Pulmonary artery endothelial cell (primary cell): Measurements from ENCODE around the gene CAPSL. TPM values are rescaled to one million over a fixed set of nuclear protein-coding genes. Genes with fewer than 3 reads are reported as not detected.
"Not testable (repeated sequence)": the region's sequence is repeated elsewhere in the genome, so short reads cannot be mapped to it uniquely, and the experiment has no call there.

Source experiments
- DNase-seq: peaks from one replicate; pipeline ENCODE4 v3.0.0-alpha.2; 2011; ENCODE audit warnings: low read depth, low spot score
- total RNA-seq: library from RNA; depleted of rRNA; stranded (reverse); fragments of >200 nt; gene quantifications from 2 replicates; pipeline ENCODE4 v1.2.3, GENCODE V29; 2014

The CAPSL gene
- not detected in 2 replicates for total RNA-seq

DNA sequence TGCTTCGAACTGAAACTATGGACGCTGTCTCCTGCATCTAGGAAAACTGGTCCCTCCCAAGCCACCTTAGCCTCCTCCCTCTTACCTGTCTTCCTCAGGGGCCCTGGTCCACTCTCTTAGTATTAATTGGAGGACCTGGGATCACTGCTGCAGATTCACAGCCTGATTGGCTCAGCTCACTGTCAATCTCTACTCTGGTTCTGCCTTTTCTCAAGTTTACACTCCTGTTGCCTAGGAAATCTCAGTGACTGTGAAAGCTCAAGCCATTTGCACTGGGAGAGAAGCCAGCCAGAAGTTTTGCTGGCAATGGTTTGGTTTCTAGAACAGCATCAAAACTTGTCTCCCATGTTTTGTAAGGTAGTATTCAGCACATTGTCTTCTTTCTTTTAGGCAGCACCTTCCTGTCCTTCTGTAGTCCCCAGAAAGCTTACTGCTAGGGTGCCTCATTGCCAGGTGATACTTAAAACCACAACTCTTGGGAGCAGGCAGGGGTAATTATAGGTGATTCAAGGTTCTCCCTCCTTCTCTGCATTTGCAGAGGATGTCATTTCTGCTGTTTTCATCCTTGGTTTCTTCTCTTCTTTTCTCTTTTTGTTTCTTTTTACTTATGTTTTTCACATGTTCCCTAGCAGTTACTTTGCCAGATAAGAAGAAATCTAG, at the start of gene CAPSL:
Gene CAPSL (minus strand): TSS at position 55 of the 660 bp plus-strand sequence. CDS start 17,502 bp downstream, outside the sequence.
- DNase-seq: no peak

DNA sequence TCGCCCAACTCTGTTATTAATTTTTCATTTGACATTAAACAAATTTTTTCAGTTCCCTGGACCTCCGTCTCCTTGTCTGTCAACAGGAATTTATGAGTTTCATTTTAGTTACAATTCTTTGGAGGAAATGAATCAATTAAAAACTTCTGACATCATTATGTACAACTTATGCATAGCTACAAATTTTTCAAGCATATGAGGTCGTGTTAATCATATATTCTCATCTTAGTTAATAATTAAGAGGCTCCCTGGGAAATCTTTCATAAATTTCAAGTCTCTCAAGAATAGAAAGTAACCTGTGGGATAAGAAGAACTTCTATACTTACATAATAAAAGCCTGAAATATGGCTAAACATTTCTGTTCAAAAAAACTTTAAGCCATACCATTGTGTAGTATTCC, 49.4 kb upstream of the CAPSL start:
- DNase-seq: no peak

DNA sequence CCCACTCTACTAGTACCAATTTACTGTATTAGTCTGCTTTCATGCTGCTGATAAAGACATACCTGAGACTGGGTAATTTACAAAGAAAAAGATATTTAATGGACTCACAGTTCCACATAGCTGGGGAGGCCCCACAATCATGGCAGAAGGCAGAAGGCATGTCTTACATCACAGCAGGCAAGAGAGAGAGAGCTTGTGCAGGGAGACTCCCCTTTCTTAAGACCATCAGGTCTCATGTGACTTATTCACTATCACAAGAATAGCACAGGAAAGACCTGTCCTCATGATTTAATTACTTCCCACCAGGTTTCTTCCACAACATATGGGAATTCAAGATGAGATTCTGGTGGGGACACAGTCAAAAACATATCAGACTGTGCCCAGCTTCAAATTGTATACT, 41.3 kb upstream of the CAPSL start:
- DNase-seq: no peak

DNA sequence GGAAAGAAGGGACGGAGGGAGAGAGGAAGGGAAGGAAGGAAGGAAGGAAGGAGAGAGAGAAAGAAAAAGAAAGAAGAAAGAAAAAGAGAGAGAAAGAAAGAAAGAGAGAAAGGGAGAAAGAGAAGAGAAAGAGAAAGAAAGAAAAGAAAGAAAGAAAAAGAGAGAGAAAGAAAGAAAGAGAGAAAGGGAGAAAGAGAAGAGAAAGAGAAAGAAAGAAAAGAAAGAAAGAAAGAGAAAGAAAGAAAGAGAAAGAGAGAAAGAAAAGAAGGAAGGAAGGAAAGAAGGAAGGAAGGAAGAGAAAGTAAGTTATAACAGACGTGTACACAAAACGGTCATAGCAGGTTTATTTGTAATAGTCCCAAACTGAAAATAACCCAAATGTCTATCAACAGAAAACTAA, 38.4 kb upstream of the CAPSL start:
- not testable (repeated sequence) for DNase-seq

DNA sequence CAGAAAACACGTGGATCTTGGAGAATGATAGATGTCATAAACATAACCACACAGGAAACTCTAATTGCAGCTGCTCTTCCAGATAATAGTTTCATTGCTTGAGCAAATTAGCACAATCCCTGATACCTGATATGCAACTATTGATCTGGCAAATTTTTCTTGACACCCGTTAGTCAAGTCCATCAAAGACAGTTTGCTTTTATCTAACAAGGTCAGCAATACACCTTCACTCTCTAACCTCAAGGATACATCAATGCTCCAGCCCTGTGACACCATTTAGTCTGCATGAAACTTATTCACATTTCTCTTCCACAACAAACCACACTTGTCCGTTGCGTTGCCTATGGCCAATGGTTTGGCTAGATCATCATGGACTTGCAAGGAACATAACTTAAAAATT, 36.1 kb upstream of the CAPSL start:
- DNase-seq: no peak

DNA sequence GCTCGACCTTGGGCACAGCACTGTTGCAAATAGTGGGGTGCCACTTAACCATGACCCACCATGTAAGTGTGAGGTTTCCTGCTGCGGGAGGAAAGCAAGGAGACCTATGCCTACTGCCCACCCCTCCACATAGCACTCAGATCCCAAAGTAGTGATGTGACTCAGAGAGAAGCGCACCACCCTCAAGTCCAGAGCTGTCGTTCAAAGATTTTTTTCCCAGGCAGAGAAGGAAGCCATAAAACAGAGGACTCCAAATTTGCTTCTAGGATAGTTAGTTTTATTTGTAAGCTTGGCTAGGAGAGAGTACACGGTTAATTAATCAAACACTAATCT, 33.4 kb upstream of the CAPSL start:
- DNase-seq: no peak

DNA sequence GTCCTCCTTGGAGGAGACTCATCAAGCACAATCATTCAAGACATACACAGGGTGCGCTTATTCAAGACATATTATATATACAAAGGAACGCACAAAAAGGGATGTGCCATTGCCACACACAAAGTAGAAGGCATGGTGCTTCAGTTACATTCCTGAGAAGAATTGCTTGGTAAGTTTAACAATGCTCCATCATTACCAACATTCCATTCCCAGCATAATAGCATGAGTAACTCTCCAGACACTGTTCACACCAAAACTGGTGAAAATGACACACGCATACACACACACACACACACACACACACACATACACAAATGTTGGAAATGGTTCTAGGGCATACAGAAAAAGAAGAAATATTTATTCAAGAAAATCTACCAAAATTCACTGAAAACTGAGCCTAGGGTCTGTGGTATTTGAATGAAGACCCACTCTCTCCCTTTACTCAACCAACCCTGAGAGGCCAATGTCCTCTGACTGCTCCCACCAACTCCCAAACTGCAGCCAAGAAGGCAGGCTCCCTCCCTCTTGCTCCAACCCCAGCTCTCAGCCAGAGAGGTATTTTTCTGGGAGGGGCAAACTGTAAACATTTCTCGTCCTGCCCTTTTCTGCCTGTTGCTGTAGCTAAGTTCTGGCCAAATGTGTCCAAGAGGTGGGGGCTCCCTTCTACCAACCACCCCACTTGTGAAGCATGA, 32.9 kb upstream of the CAPSL start:
- no peak for DNase-seq

DNA sequence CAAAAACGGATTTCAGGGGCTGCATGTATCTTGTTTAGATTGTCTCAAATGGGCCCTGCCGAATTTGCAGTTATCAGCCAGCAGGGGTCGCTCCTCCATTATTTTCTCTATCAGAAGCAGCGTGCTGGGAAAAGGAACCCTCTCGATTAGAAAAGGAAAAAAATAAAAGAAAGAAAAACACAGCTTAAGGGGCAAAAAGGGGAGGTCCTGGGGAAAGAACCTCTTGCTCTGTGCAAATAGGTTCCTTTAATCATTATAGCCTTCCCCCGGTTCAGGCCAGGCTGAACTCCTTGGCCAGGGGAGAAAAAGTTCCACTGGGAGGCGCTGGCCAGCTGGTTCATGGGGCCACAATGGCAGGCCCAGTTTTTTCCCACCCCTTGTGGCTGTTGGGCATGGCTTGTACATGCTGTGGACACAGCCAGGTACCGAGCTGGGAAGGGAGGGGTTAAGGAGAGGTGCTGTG, 25.0 kb upstream of the CAPSL start:
- DNase-seq: no peak

DNA sequence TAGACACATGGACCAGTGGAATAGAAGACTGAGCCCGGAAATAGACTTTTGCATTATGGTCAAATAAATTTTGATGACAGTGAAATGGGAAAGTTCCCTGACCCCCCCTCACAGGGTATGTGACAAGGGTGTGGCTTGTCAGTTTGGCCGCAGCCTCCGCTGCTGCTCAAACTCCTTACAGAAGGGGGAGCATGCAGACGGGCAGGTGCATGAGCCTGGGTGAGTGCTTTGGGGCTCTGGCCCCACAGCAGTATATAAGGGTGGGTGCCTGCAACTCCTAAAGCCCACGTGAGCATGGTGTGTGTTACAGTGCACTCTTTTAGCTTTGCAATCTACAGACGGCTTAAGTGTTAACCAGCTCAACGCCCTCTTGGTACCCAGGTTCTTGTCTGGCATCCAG, 21.9 kb upstream of the CAPSL start:
- DNase-seq: no peak

DNA sequence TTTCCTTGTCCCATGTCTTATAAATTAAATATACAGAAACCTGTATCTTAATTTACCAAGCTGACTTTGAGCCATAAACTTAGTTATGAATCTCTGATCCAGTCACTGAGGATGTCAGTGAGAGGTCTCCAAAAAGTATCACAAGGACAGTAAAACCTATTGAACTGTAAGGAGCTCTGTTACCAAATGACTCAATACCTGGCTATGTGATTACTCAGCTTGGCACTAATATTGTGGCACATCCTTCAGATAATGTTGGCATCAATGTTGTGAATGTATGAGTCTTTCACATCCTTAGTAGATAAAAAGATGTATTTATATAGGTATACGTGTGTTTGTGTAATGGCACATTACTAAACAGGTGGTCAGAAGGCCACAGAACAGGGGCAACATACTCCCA, 18.0 kb upstream of the CAPSL start:
- DNase-seq: no peak

DNA sequence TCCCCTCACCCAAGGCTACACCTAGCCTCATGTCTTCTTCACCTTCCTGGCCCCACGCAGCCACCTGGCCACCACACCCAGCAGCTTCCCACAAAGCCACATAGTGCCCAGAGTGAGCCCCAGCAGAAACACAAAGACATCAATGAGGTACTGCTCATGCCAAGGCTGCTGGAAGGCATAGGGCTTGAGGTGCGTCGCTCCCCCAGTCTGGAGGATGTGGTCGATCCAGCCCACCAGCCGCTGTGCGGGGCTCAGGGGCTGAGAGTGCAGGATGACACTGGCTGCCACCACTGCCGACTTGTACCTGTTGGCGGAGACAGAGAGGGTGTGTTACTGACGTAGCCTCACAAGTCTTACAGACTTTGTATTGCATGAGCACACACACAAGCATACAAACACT, 15.8 kb upstream of the CAPSL start:
- no peak for DNase-seq

DNA sequence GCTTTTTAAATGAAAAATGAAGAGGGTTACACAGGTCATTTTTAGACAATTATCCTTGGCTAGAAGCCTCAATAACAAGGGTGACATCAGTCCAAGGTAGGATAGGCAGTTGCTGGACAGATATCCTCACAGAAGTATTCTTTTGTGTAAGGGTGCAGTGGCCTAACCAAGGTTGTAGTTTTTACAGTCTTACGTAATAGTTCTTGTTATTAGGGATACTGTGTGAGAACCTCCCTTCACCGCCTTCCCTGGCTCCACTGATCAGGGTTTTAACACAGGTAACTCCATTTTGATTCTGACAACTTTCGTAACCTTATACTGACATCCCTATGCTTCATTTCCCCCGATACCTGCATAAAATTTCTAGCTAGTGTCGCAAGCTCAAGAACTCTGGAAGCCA, 8.7 kb upstream of the CAPSL start:
- no peak for DNase-seq

DNA sequence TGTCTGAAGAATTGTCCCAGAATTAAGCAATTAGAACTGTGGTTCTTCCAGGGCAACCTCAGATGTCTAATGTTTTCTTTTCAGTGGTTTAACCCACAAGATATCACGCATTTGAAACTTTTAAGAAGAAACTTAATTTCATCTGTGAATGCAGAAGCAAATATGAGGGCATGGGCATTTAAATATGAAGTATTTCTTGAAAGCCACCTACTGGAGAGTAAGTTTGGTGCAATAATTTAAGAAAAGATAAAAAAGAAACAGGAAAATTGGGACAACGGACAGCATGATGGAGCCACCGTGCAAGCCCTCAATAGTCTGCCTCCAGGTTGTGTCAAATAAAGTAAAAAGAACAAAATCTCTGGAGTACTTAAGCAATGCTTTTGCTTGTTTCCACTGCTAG, 1.2 kb upstream of the CAPSL start:
- DNase-seq: no peak

DNA sequence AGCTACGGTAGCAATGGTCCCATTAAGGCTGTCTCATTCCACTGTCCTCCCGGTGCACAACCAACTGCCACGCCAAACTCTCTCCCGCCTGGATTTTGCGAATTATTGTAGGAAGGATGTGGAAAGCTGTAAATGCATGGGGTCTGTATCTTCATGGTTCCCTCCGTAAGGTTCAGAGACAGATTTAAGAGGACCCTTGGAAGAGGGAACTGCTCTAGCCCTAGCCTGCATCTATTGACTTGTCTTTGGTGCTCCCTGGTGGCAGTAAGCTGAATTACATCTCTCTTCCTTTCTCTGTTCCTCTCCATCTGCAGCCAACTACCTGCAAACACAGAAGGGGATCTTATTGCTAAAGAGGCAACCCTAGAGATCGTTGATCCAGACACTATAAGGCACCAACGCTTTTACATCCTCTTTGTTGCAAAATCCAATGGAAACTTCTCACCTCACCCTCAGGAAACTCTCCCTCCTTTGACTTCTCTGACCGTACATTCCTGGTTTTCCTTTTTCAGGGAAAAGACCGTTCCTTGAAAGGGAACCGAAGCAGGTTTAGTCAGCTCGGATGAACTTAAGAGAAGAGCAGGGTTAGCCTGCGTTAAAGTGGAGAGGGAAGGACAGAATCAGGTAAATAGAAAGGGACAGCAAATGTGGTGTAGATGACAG, 11.9 kb downstream of the CAPSL start:
- no peak for DNase-seq

DNA sequence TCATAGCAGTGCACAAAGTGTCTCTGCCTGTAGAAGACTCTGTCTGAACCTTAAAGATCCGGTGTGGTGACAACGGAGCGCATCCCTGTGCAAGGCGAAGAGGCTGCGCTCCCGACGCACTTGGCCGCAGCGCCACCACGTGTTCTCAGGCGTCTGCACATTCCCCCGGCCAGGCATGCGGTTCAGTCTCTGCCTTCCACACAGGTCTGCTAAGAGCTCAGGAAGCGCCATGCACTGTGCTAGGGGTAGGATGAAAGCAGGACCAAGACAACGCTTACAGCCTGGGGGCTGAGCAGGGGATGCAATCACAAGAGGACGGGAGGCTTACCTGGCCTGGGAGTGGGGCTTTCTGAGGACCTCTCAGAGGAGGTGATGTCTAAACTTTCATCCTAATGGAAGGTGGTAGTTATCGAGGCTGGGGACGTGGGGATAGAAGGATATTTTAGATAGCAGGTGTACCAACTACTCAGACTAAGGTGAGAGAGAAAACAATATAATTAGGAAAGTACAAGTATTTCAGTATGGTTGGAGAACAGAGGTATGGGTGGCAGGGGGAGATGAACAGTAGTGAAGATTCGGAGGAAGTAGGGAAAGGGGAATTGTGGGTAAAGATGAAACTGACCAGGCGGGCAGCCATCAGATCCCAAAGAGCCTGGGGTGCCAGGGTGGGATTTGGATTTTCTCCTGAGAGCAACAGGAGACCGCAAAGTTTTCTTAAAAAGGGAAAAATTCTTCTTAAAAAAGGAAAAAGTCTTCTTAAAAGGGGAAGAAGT, 13.3 kb downstream of the CAPSL start:
- no peak for DNase-seq

DNA sequence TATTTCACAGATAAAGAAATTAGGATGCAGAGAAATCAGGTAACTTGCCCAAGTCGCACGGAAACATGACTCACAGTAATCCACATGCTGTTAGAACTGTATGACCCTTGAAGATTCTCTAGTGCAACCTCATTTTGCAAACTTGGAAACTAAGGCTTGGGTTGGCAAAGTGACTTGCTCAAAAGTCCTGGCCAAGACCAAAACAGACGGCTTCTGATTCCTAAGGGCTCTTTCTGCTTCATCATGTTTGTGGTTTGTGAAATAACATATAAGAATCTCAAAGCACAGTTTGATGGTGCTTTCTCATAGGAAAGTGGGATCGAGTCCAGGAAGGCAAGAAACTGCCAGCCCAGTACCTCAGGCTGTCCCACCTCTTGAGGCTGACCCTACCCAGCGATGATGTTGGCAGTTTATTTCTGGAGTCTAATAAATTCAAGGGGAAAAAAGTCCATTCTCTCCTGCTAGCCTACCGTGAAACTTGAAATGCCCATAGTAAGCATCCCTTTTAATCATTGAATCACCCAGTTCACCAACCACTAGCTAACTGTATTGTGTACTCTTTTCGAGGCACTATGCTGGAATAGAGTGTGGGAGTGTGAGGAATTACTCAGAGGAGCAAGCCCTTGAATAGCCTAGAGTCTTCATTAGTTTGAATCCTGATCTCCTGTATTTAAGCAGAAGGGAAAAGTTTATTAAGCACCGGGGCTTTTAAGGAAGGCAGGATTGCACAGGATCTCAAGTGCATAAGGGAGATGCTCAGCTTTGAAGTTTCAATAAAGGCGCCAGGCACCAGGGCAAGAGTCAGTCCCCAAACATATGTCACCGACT, 14.1 kb downstream of the CAPSL start:
- DNase-seq: no peak

DNA sequence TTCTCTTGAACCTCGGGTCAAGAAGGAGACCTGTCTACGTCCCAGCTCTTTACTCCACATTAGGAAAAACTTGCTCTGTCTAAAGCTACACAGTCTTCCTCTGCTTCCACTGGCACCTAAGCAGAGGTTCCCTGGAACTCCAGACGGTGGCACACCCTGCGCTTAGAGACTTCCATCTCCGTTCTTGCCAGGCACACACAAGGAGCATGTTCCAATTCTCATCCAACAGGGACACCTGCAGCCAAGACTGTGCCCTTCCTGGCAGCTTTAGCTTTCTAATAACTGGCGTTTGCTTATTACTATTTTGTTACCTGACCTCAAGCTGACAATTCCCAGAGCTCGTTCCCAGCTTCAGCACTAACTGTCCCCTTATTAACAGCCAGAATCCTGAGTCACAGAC, 16.0 kb downstream of the CAPSL start:
- DNase-seq: no peak

DNA sequence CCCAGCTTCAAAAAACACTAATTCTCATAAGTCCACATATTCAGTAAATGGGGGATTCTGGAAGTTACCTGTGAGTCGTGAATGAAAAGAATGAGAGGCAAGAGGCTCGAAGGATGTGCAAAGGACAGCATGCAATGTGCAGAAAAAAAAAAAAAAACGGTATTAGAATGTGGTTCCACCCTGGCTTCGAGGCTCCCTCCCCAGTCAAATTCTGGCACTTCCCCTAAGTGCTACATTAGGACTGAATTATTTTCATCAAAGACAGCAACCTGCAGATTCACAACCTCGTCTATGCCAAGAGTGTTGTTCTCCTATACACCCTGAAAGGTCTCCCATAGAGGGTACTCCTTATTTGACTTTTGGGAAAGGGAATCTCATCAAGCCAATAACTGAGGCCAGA, 16.5 kb downstream of the CAPSL start:
- no peak for DNase-seq

DNA sequence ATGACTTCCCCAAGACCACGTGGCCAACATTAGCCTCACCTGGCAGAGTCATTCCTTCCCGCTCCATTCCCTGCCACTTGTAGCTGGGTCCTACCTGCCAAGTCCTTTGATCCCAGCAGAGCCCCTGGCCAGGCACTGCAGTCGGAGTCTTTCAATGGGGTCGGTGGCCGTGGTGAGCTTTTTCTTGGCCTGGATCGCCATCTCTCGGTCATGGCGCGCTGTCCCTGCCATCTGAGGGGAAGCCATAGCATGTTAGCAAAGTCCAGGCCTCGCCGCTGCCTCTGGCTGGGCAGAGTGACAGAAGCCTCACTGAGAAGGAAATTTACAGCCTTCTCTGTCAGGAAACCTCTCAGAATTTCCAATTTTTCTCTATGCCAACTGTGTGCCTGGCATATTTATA, 17.5 kb downstream of the CAPSL start:
- no peak for DNase-seq

DNA sequence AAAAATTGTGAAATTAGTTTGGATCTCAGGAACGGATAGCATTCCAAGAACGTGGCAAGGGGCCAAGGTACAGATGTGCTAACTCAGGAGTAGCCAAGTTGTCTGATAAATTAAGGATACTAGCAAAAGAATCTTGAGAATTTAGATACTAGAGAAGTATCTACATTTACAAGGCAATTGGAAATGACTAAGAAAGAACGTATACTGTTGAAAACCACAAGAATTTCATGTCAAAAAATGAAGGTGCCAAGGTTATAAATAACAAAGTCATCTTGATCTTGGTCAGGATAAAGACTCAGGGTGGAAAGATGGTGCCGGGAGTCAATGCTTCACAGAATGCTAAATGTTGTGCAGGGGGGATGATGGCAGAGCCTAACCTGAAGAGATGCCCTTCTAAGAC, 19.2 kb downstream of the CAPSL start:
- no peak for DNase-seq

DNA sequence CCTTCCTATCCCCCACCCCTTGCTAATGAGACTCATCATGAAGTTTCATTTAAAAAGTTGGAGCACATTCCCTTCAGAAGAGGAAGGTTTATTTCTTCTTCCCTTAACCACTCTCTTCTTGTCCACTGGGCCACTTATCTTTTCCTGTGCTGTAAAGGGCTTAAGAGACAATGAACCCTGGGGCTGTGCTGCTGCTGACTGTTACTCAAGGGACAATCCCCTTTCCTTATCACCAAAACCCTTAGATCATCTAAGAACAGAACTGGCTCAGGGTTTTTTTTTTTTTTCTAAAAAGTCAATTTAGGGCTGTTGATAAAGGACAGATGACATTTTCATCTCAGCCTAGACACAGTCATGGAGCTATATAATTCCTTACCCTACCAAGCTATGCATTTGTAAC, 29.6 kb downstream of the CAPSL start:
- no peak for DNase-seq
